ENCODE data around the gene MAML3. TPM values are rescaled to one million over a fixed set of nuclear protein-coding genes. Genes with fewer than 3 reads are reported as not detected.
A peak's percentile ranks its signal among the peaks of the same experiment; 100 is the strongest.

MAML3 gene
- total RNA-seq, 1 donor from 2014 or later, result 8.1 TPM

DNA sequence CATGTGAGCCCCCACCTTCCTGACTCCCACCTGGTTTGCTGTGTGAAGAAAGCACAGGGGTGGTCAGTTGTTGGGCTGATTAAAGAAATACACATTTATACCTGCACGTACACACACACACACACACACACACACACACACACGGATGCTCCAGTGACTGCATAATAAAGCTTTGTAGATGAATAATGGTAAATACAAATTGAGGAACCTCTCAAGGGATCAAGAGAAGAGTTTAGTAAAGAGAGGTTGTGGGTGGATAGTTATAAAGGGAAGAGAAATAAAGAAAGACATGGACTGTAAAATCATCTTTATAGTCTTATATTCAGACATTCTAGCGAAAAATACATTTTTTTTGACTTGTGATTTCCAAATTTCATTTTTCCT is 344.2 kb downstream of the MAML3 start:
- Histone ChIP-seq H3K4me3 (ENCODE audit: insufficient read depth, low read depth, low read length) (no peak overlapping the region), H3K9ac (ENCODE audit: low read length) (no peak overlapping the region), H4K20me1 (ENCODE audit: insufficient read depth, low read length) (no peaks in the 10 kb centered on the region), H2AFZ (ENCODE audit: low read depth, low read length) (no peak overlapping the region), H3K27me3 (ENCODE audit: insufficient read depth, low read length) (no peaks in the 10 kb centered on the region), H3K27ac (ENCODE audit: low read depth, low read length) (no peak overlapping the region), H3K4me2 (ENCODE audit: low read length) (no peak overlapping the region), H3K79me2 (ENCODE audit: insufficient read depth, low read length) (no peaks in the 10 kb centered on the region), H3K9me3 (ENCODE audit: insufficient read depth, low read depth, low read length) (peaks cover 3% of the 10 kb centered on the region), H3K36me3 (ENCODE audit: insufficient read depth, low read length) (no peaks in the 10 kb centered on the region), H3K4me1 (ENCODE audit: insufficient read depth, low read length) (peaks cover 13% of the 10 kb centered on the region)
- no peak for TF ChIP-seq EZH2 (IDR thresholded peaks at IDR 0.05; ENCODE audit: insufficient read depth, low read length)
- TF ChIP-seq, protein P1, sequence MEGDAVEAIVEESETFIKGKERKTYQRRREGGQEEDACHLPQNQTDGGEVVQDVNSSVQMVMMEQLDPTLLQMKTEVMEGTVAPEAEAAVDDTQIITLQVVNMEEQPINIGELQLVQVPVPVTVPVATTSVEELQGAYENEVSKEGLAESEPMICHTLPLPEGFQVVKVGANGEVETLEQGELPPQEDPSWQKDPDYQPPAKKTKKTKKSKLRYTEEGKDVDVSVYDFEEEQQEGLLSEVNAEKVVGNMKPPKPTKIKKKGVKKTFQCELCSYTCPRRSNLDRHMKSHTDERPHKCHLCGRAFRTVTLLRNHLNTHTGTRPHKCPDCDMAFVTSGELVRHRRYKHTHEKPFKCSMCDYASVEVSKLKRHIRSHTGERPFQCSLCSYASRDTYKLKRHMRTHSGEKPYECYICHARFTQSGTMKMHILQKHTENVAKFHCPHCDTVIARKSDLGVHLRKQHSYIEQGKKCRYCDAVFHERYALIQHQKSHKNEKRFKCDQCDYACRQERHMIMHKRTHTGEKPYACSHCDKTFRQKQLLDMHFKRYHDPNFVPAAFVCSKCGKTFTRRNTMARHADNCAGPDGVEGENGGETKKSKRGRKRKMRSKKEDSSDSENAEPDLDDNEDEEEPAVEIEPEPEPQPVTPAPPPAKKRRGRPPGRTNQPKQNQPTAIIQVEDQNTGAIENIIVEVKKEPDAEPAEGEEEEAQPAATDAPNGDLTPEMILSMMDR (IDR thresholded peaks at IDR 0.05; ENCODE audit: insufficient read depth, low read depth, low read length), result no peak
- no peak overlapping the region for H3K4me3 Mint-ChIP-seq (ENCODE audit: unreplicated experiment)
- H3K27me3 Mint-ChIP-seq (ENCODE audit: low read depth, unreplicated experiment), result no peaks in the 10 kb centered on the region
- H3K9me3 Mint-ChIP-seq (ENCODE audit: unreplicated experiment), result peaks cover 8% of the 10 kb centered on the region
- FAIRE-seq (no peak), DNase-seq (ENCODE audit: low read depth) (no peak)
- no peaks in the 10 kb centered on the region for H3K36me3 Mint-ChIP-seq (ENCODE audit: low read depth, unreplicated experiment)
- no peak overlapping the region for H3K27ac Mint-ChIP-seq (ENCODE audit: unreplicated experiment)
- peaks cover 20% of the 10 kb centered on the region for H3K4me1 Mint-ChIP-seq (ENCODE audit: low read depth, unreplicated experiment)

- peaks cover 7% of the 10 kb centered on the region for H3K4me1 ChIP-seq (ENCODE audit: insufficient read depth, low read length)
- no peak overlapping the region for H3K27ac ChIP-seq (ENCODE audit: low read depth, low read length)
- H4K20me1 ChIP-seq (ENCODE audit: insufficient read depth, low read length), result no peaks in the 10 kb centered on the region
- FAIRE-seq (no peak), DNase-seq (ENCODE audit: low read depth) (peak; percentile 27)
- Mint-ChIP-seq H3K27me3 (ENCODE audit: low read depth, unreplicated experiment) (no peaks in the 10 kb centered on the region), H3K4me1 (ENCODE audit: low read depth, unreplicated experiment) (peaks cover 13% of the 10 kb centered on the region), H3K27ac (ENCODE audit: unreplicated experiment) (no peak overlapping the region), H3K36me3 (ENCODE audit: low read depth, unreplicated experiment) (no peaks in the 10 kb centered on the region), H3K9me3 (ENCODE audit: unreplicated experiment) (peaks cover 8% of the 10 kb centered on the region), H3K4me3 (ENCODE audit: unreplicated experiment) (no peak overlapping the region)
- no peak overlapping the region for H3K9ac ChIP-seq (ENCODE audit: low read length)
- peak overlapping the region; percentile 23 for H3K4me2 ChIP-seq (ENCODE audit: low read length)
- H3K27me3 ChIP-seq (ENCODE audit: insufficient read depth, low read length), result no peaks in the 10 kb centered on the region
- no peak overlapping the region for H3K4me3 ChIP-seq (ENCODE audit: insufficient read depth, low read depth, low read length)
- no peaks in the 10 kb centered on the region for H3K36me3 ChIP-seq (ENCODE audit: insufficient read depth, low read length)
- peaks cover 3% of the 10 kb centered on the region for H3K9me3 ChIP-seq (ENCODE audit: insufficient read depth, low read depth, low read length)
- H2AFZ ChIP-seq (ENCODE audit: low read depth, low read length), result peak overlapping the region; percentile 29
- TF ChIP-seq, protein P1 (IDR thresholded peaks at IDR 0.05; ENCODE audit: insufficient read depth, low read depth, low read length), result no peak
- no peak for TF ChIP-seq EZH2 (IDR thresholded peaks at IDR 0.05; ENCODE audit: insufficient read depth, low read length)
- no peaks in the 10 kb centered on the region for H3K79me2 ChIP-seq (ENCODE audit: insufficient read depth, low read length)
Measured at GRCh38 chr4:139808808-139809756, 344.9 kb downstream of the MAML3 start.

DNA sequence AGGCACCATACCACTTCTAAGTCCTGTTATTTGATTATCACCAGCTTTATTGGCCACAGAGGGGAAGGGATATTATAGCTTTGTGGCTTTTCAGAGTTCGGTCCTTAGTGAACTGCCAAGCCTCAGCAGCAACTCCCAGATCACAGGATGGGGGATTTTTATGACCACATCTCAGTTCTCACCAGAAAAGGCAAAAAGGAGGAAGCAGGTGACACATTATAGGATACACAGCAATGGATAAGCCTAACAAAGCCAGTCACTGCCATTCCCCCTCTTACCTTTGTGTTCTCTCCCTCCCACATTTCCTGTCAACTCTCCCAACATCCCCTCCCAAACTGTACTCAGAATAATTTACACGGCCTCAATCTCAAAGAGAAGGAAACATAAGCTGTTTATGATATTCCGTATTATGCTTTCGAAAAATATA is 345.6 kb downstream of the MAML3 start:
- no peaks in the 10 kb centered on the region for H3K36me3 Mint-ChIP-seq (ENCODE audit: low read depth, unreplicated experiment)
- H3K27me3 Mint-ChIP-seq (ENCODE audit: low read depth, unreplicated experiment), result no peaks in the 10 kb centered on the region
- FAIRE-seq (no peak), DNase-seq (ENCODE audit: low read depth) (no peak)
- no peaks in the 10 kb centered on the region for H4K20me1 ChIP-seq (ENCODE audit: insufficient read depth, low read length)
- H3K4me1 Mint-ChIP-seq (ENCODE audit: low read depth, unreplicated experiment), result peaks cover 9% of the 10 kb centered on the region
- H3K9me3 Mint-ChIP-seq (ENCODE audit: unreplicated experiment), result peaks cover 8% of the 10 kb centered on the region
- H3K9ac ChIP-seq (ENCODE audit: low read length), result no peak overlapping the region
- peak overlapping the region; percentile 29 for H2AFZ ChIP-seq (ENCODE audit: low read depth, low read length)
- H3K4me3 Mint-ChIP-seq (ENCODE audit: unreplicated experiment), result no peak overlapping the region
- H3K27me3 ChIP-seq (ENCODE audit: insufficient read depth, low read length), result no peaks in the 10 kb centered on the region
- peaks cover 7% of the 10 kb centered on the region for H3K4me1 ChIP-seq (ENCODE audit: insufficient read depth, low read length)
- H3K79me2 ChIP-seq (ENCODE audit: insufficient read depth, low read length), result no peaks in the 10 kb centered on the region
- no peak overlapping the region for H3K27ac ChIP-seq (ENCODE audit: low read depth, low read length)
- TF ChIP-seq, protein P1 (IDR thresholded peaks at IDR 0.05; ENCODE audit: insufficient read depth, low read depth, low read length), result no peak
- TF ChIP-seq EZH2 (IDR thresholded peaks at IDR 0.05; ENCODE audit: insufficient read depth, low read length), result no peak
- peak overlapping the region; percentile 23 for H3K4me2 ChIP-seq (ENCODE audit: low read length)
- H3K27ac Mint-ChIP-seq (ENCODE audit: unreplicated experiment), result no peak overlapping the region
- no peaks in the 10 kb centered on the region for H3K36me3 ChIP-seq (ENCODE audit: insufficient read depth, low read length)
- H3K4me3 ChIP-seq (ENCODE audit: insufficient read depth, low read depth, low read length), result no peak overlapping the region
- H3K9me3 ChIP-seq (ENCODE audit: insufficient read depth, low read depth, low read length), result peaks cover 3% of the 10 kb centered on the region

All from astrocyte (in vitro differentiated cells and primary cell).